HG02973 (cell line): ENCODE data around the gene RIPK4.

Experiments used
- ATAC-seq: cut with Tn5 transposase; IDR thresholded peaks from one replicate; pipeline ENCODE4 v1.9.1; 2021; ENCODE audit warnings: moderate library complexity; ENCODE audit not compliant: unreplicated experiment

Gene RIPK4

GRCh38 chr21:41766883-41767605 lies at the start of gene RIPK4:
RIPK4 (minus strand) TSS chr21:41767052; CDS start chr21:41767041, 11 bp downstream.
- ATAC-seq, result no peak

DNA sequence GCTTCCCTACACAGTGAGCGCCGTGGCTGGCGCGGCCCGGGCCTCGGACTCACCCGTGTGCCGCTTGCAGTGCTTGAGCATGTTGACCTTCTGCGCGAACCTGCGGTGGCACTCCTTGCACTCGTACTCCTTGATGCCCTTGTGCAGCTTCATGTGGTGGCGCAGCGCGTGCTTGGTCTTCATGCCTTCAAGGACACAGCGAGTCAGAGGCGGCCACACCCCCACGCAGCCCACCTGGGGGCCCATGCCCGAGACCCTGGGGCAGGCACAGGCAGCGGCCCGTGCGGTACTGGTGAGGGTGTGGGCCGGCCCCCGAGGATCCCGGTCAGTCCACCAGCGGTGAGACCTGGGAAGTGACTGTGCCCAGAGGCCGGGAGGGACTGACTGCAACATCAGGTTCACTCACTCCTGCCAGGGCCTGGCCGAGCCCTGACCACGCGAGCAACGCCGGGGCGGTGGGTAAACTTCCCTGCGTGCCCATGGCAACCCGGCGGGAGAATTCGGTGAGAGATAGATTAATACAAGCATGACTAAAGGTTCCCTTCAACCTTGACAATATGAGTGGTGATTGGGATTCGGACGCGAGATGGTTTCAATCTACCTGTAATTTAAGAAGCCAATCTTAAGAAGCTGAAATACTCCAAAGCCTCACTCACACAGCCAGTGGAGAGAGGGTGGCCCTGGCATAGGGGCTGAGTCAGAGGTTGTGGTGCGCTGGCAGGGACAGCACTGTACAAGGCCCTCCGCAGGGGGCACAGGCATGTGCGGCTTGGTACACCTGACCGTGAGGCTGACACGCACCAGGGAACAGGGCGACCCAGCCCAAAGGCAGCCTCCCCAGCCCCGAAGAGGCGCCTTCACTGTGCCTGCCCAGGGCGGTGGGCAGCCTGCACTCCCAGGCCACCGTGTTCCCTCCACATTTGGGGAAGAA lies 49.1 kb upstream of the RIPK4 start:
- ATAC-seq, result no peak

- ATAC-seq, result no peak
These were observed 46.4 kb upstream of the RIPK4 start for GRCh38 chr21:41813226-41813625.

- ATAC-seq, result no peak
These were observed 45.8 kb upstream of the RIPK4 start for GRCh38 chr21:41812679-41813078.

- ATAC-seq, result no peak
These were observed 43.7 kb upstream of the RIPK4 start for GRCh38 chr21:41810597-41810932.

GRCh38 chr21:41809891-41810596 lies 43.2 kb upstream of the RIPK4 start:
- no peak for ATAC-seq

GRCh38 chr21:41808846-41809245 lies 42.0 kb upstream of the RIPK4 start:
- no peak for ATAC-seq

DNA sequence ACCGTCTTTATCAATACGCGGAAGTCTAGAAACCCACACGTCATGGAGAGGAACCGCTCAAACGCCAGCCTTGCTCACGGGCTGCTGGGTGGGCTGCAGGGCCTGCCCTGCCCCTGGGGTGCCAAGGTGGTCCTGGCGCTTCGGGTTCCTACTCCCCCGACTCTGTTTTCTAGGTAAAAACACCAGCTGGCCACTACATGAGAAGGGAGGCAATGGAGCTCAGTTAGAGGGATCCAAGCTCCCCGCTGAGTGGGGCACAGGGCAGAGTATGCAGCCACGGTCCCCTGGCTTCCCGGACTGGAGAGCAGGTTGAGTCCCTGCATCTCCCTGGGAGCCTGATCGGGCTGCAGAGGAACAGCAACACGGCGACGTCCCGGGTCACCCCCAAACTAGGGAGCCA lies 41.2 kb upstream of the RIPK4 start:
- ATAC-seq, result no peak

GRCh38 chr21:41806773-41807172 lies 39.9 kb upstream of the RIPK4 start:
- ATAC-seq, result no peak

- ATAC-seq, result no peak
These were observed 38.8 kb upstream of the RIPK4 start for GRCh38 chr21:41805643-41806042.

- ATAC-seq, result no peak
These were observed 38.2 kb upstream of the RIPK4 start for GRCh38 chr21:41805038-41805437.

- ATAC-seq, result no peak
These were observed 37.5 kb upstream of the RIPK4 start for GRCh38 chr21:41804381-41804780.

DNA sequence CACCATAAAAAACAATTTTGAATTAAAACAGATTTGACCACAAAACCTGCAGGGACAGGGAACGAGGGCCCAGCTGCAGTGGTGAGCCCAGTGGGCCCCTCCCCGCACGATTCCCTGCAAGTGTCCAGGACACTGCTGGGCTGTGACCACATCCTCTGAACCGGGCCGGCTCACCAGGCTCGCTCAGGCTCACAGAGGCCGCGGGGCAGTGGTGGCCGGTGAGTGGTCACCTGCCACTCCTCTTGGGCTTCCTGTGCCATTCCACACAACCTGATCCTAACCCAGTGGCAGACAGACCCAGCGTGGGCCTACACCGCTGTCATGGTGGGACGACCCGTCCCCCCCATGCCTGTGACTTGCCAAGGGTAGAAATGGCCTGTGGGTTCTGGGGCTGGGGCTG lies 36.5 kb upstream of the RIPK4 start:
- ATAC-seq, result no peak

DNA sequence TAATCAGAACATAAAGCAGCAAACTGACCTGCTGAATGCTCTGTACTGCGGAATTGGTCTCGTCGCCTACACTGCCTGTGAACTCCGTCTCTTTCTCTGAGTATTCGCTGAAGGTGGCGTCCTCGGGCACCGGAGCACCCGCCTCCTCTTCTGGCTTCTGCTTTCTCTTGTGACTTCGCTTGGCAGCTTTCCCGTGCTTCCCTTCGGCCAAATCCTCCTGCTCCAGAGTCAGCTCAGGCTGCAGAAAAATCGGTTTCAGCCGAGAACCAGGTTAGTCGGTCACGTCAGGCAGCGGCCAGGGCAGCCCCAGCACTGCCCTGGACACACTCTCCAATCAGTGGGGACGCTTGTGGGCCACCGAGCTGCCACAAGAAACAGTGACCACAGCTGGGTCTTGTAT lies 35.8 kb upstream of the RIPK4 start:
- ATAC-seq, result no peak

DNA sequence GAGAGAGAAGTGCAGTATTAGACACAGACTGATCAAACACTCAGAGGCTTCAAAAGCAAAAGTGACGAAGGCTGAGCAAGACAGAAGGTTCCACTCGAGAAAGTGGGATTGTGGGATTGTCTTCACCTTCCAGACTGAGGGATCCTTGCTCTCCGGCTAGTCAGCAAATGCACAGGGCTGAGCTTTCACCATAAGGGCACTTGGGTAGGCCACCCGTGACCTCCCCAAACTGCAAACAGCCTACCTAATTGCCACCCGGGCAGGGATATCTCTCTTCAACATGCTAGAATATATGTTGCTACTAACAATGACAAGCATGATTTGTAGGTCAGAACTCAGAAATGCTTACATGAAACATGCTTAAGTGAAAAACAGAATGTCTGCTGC lies 35.3 kb upstream of the RIPK4 start:
- ATAC-seq, result no peak

GRCh38 chr21:41801321-41802197 lies 34.7 kb upstream of the RIPK4 start:
- ATAC-seq, result no peak

DNA sequence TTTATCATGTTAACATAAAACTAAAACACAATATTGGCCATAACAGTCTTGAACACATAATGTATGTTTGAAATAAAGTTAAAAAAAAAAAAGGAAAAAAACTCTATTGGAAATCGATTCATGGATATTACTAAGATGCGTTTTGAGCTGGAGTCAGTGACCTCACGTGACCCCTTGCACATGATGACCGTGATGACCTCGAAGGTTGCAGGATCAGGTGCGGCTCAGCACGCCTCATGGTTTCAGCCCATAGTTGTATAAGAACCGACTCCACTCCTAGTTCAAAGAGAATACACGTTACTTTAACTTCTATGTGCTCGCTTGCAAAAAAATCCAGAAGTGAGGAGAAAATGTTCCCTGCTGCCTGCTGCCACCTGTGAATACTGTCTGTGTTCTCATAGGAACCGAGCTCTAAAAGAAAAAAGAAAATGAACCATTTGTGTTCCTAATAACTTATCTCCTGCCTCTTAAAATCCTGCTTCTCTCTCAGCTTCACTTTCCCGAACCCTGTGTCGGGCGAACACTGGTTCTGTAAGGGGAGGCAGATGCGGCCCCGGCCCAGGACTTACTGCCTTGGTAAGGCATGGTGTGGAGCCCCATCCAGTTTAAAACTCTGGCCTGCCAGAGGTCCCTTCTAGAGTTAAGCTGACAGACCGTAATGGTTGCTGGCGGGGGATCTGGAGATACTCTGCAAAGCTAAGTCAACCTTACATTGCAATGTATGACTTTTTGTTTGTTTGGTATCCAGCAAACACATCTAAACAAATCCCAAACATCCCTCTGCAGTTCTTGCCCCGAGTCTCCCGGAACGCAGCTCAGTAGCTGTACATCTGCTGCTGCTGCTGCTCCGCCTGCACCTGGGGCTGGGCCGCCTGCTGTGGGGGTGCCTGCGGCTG lies 33.8 kb upstream of the RIPK4 start:
- no peak for ATAC-seq

DNA sequence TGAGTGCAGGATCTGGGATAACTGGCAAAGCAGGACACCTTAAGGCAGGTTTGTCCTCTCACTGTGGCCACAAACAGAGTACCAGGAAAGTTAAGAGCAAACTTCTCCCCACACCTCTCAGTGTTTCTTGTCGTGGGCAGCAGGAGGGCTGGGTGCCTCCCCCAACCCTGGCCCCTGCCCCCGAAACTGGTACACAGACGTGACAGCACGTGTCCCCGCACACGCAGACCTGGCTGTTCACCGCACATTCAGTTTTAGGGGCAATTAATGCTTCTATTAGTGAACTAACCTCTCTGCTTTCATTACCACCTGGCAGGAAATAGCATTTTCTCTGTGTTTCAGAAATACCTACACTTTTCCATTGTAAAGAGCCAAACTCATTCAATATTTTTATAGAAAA lies 32.9 kb upstream of the RIPK4 start:
- no peak for ATAC-seq

GRCh38 chr21:41798326-41798725 lies 31.5 kb upstream of the RIPK4 start:
- ATAC-seq, result no peak
